CD14-positive monocyte (primary cell): ENCODE data around the gene WDR33. TPM values are rescaled to one million over a fixed set of nuclear protein-coding genes. Genes with fewer than 3 reads are reported as not detected.

Experiments
- DNase-seq, 3 donors: peaks; one replicate each; pipeline ENCODE4 v3.0.0-alpha.2; 2011 to 2022
- H2AFZ ChIP-seq: 2 replicates; pipeline ENCODE4 v1.6.0; 2012; ENCODE audit warnings: mild to moderate bottlenecking, low read depth, low read length, inconsistent platforms; ENCODE audit not compliant: insufficient read depth, poor library complexity, severe bottlenecking
- H3K27ac ChIP-seq, 2 donors: 1 replicate in 1 of 2; 2 replicates in 1 of 2; pipeline ENCODE4 v1.5.1; 2012 to 2013; ENCODE audit warnings: low read length in 2 of 2, control low read depth in 1 of 2, inconsistent platforms in 1 of 2, low read depth in 1 of 2, mild to moderate bottlenecking in 1 of 2
- H3K27me3 ChIP-seq, 2 donors: one replicate each; pipeline versions ENCODE4 v1.6.0 to v1.6.1; 2011 to 2013; ENCODE audit warnings: low read length in 2 of 2; ENCODE audit not compliant: control insufficient read depth in 2 of 2, insufficient read depth in 2 of 2
- H3K36me3 ChIP-seq, 2 donors: replicated peaks in 1 of 2; 1 replicate in 1 of 2; 2 replicates in 1 of 2; pipeline versions ENCODE4 v1.5.1 to v1.6.1; 2012 to 2013; ENCODE audit warnings: low read length in 2 of 2, control low read depth in 1 of 2, inconsistent platforms in 1 of 2, mild to moderate bottlenecking in 1 of 2; ENCODE audit not compliant: insufficient read depth in 2 of 2, control insufficient read depth in 1 of 2
- H3K4me1 ChIP-seq, 2 donors: 1 replicate in 1 of 2; 2 replicates in 1 of 2; pipeline versions ENCODE4 v1.5.1 to v1.6.1; 2012 to 2013; ENCODE audit warnings: low read length in 2 of 2, control low read depth in 1 of 2, inconsistent platforms in 1 of 2, mild to moderate bottlenecking in 1 of 2, moderate library complexity in 1 of 2; ENCODE audit not compliant: insufficient read depth in 2 of 2, control insufficient read depth in 1 of 2
- H3K4me2 ChIP-seq: replicated peaks from 2 replicates; pipeline ENCODE3; 2012; ENCODE audit warnings: low read length, moderate library complexity, mild to moderate bottlenecking; ENCODE audit not compliant: poor library complexity, severe bottlenecking; ENCODE audit errors: extremely low read depth
- H3K4me3 ChIP-seq, 3 experiments: fragments of 200-600 bp in 1 of 3; sonication (generic) in 1 of 3; replicated peaks in 1 of 3; 1 replicate in 2 of 3; 2 replicates in 1 of 3; pipeline ENCODE4 v1.5.1; 2011 to 2013; ENCODE audit warnings: low read length in 3 of 3, mild to moderate bottlenecking in 3 of 3, control low read depth in 2 of 3, low read depth in 2 of 3, inconsistent platforms in 1 of 3, moderate library complexity in 1 of 3
- H3K79me2 ChIP-seq: 2 replicates; pipeline ENCODE4 v1.6.0; 2012; ENCODE audit warnings: mild to moderate bottlenecking, control low read depth, inconsistent platforms, low read length, moderate library complexity; ENCODE audit not compliant: insufficient read depth
- H3K9ac ChIP-seq: 2 replicates; pipeline ENCODE4 v1.6.0; 2017; ENCODE audit warnings: low read length, mild to moderate bottlenecking; ENCODE audit not compliant: insufficient read depth, poor library complexity, severe bottlenecking
- H3K9me3 ChIP-seq, 2 donors: replicated peaks in 1 of 2; 1 replicate in 1 of 2; 2 replicates in 1 of 2; pipeline versions ENCODE4 v1.5.1 to v1.6.1; 2012 to 2013; ENCODE audit warnings: low read length in 2 of 2, control low read depth in 1 of 2; ENCODE audit not compliant: control insufficient read depth in 1 of 2, insufficient read depth in 1 of 2
- H4K20me1 ChIP-seq: 2 replicates; pipeline ENCODE4 v1.6.0; 2012; ENCODE audit warnings: mild to moderate bottlenecking, low read length, control low read depth, moderate library complexity; ENCODE audit not compliant: insufficient read depth
- H3K27ac Mint-ChIP-seq, 7 donors: one replicate each; pipeline ENCODE4 v1.8.0; 2020; ENCODE audit warnings: mild to moderate bottlenecking in 7 of 7, mixed read lengths in 7 of 7, moderate library complexity in 6 of 7, inconsistent platforms in 2 of 7
- H3K27me3 Mint-ChIP-seq, 3 donors: one replicate each; pipeline ENCODE4 v1.8.0; 2021 to 2022; ENCODE audit warnings: low read depth in 3 of 3, mild to moderate bottlenecking in 3 of 3, mixed read lengths in 3 of 3, moderate library complexity in 3 of 3, inconsistent platforms in 1 of 3
- H3K36me3 Mint-ChIP-seq, 2 donors: one replicate each; pipeline ENCODE4 v1.8.0; 2020; ENCODE audit warnings: mixed read lengths in 2 of 2, inconsistent platforms in 1 of 2, mild to moderate bottlenecking in 1 of 2
- H3K4me1 Mint-ChIP-seq: one replicate; pipeline ENCODE4 v1.8.0; 2020; ENCODE audit warnings: mild to moderate bottlenecking, mixed read lengths
- H3K4me3 Mint-ChIP-seq, 2 donors: one replicate each; pipeline ENCODE4 v1.8.0; 2020; ENCODE audit warnings: mild to moderate bottlenecking in 2 of 2, mixed read lengths in 2 of 2, moderate library complexity in 1 of 2
- H3K9me3 Mint-ChIP-seq, 7 donors: one replicate each; pipeline ENCODE4 v1.8.0; 2020 to 2022; ENCODE audit warnings: mixed read lengths in 7 of 7, mild to moderate bottlenecking in 6 of 7, moderate library complexity in 6 of 7, inconsistent platforms in 2 of 7
- CTCF ChIP-seq: fragments of 200-600 bp; IDR thresholded peaks from one replicate; pipeline ENCODE4 v1.8.0; 2022; ENCODE audit warnings: antibody characterized with exemption, mild to moderate bottlenecking
- WGBS: methylation state at CpG from one replicate; pipeline ENCODE4 v1.1.5; 2013; ENCODE audit warnings: missing lambda C conversion rate; ENCODE audit not compliant: insufficient coverage; 5-methylcytosine and 5-hydroxymethylcytosine counted together
- intact Hi-C, 2 donors: fragments of 100-400 bp; cut with micrococcal nuclease; formaldehyde crosslinking; loops; one replicate each; pipeline versions ENCODE4 v1.15.0 to v1.15.1; 2023
- polyA plus RNA-seq, 3 donors: library from polyadenylated mRNA; depleted of rRNA in 1 of 3; unstranded in 2 of 3; stranded (reverse) in 1 of 3; fragments of 300-500 nt in 2 of 3; fragments of >200 nt in 1 of 3; fragmentation: Illumina TruSeq in 2 of 3; gene quantifications; 1 replicate in 2 of 3; 2 replicates in 1 of 3; pipeline ENCODE4 v1.2.3, GENCODE V29; 2012 to 2021

WDR33 gene
- polyA plus RNA-seq, 3 donors: 12.5 to 19.6 (median 12.6) TPM

DNA sequence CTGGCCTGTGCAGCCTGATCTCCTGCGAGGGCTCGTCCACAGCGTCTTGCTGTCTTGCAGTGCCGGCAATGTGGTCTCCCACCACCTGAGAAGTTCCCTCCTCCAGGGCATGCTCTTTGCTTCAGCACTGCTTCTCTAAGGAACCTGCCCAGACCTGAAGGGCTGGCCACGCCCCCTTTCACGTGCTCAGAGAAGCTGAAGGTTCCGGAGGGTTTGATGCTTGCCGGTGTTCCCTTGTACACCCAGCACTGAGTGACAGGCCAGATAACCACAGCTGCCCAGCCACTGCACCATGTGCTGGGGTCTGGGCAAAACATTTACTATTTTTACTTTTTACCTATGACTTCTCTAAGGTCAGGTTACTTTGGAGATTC lies 48.7 kb upstream of the WDR33 start:
- H3K36me3 ChIP-seq: peaks cover 16 to 23% of the 10 kb centered on the region in 2 donors
- no peak overlapping the region for H3K4me3 ChIP-seq
- DNase-seq: peak; percentile 18 to 32 (median 26)
- intact Hi-C loops: loop anchor here (5.0 to 10.0 kb wide), 2 partner anchors 47 to 95 kb away; partner anchors contain the start of gene WDR33 (in 1 of the 2)
- H3K4me2 ChIP-seq: no peak overlapping the region
- no peak overlapping the region for H3K9ac ChIP-seq
- no peak overlapping the region for H2AFZ ChIP-seq
- peaks cover 18 to 30% of the 10 kb centered on the region in 2 donors for H3K4me1 ChIP-seq
- no peaks in the 10 kb centered on the region for H3K9me3 ChIP-seq
- Mint-ChIP-seq H3K4me1 (peaks cover 28% of the 10 kb centered on the region), H3K4me3 (peak overlapping the region in 1 of 2 donors; percentile 30), H3K9me3 (no peaks in the 10 kb centered on the region), H3K27ac (no peak overlapping the region), H3K27me3 (peaks cover 4 to 6% (median 5%) of the 10 kb centered on the region in 3 donors), H3K36me3 (peaks cover 18% of the 10 kb centered on the region in 2 donors)
- H4K20me1 ChIP-seq: peaks cover 16% of the 10 kb centered on the region
- peaks cover 31% of the 10 kb centered on the region for H3K79me2 ChIP-seq
- H3K27ac ChIP-seq: no peak overlapping the region
- no peak for TF ChIP-seq CTCF
- H3K27me3 ChIP-seq: no peaks in the 10 kb centered on the region
- 4% methylated on average over 8 of the region's 8 CpGs for WGBS

DNA sequence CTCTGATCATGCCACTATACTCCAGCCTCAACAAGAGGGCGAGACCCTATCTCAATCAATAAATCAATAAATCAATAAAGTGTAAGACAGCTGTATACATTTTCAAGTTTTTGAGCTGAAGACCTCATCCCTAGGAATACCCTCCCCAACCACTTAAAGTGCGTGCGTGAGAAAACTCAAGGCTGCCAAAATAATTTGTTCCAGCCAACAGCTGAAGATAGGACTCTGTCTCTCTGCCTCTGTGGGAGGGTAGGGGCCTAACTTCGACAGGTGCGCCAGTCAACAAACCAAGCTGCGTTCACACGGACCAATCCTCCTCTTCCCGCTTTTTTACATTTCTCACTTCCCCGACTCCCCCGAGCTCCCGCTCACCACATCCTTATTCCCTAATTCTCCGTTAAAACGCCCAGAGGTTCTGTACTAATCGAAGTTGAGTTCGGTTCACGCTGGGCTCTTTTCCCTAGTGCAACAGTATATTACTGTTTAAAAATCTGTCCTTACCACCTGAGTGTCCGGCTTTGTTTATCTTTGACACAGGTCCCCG lies 46.4 kb upstream of the WDR33 start:
- intact Hi-C loops: loop anchor here in 1 of 2 donors (2.0 to 5.0 kb wide), 2 partner anchors 27 to 45 kb away; partner anchors contain the start of genes AMMECR1L and WDR33
- Histone ChIP-seq H3K27ac (peak overlapping the region; percentile 34 to 87), H3K36me3 (peaks cover 3 to 20% of the 10 kb centered on the region in 2 donors), H3K4me2 (peak overlapping the region; percentile 85), H3K4me1 (peaks cover 18 to 32% of the 10 kb centered on the region in 2 donors), H3K79me2 (peaks cover 55% of the 10 kb centered on the region), H3K9ac (peak overlapping the region; percentile 77), H4K20me1 (peaks cover 39% of the 10 kb centered on the region), H3K9me3 (no peaks in the 10 kb centered on the region), H2AFZ (peak overlapping the region; percentile 81), H3K4me3 (peak overlapping the region; percentile 79 to 85 (median 83)), H3K27me3 (no peaks in the 10 kb centered on the region)
- peak overlapping the region; percentile 82 to 95 for H3K4me3 Mint-ChIP-seq
- no peaks in the 10 kb centered on the region for H3K9me3 Mint-ChIP-seq
- H3K27me3 Mint-ChIP-seq: peaks cover 3 to 5% (median 4%) of the 10 kb centered on the region in 3 donors
- H3K36me3 Mint-ChIP-seq: peaks cover 10 to 15% of the 10 kb centered on the region in 2 donors
- peaks cover 37% of the 10 kb centered on the region for H3K4me1 Mint-ChIP-seq
- TF ChIP-seq CTCF: no peak
- DNase-seq: peak in 1 of 3 donors; percentile 11
- peak overlapping the region; percentile 84 to 92 (median 88) for H3K27ac Mint-ChIP-seq
- WGBS: 0% methylated on average over 13 of the region's 18 CpGs
